ENCODE data around the gene CLDN6.

Gene CLDN6

GRCh38 chr16:3027489-3027795 lies 9.5 kb upstream of the CLDN6 start:
- no peak for DNase-seq

- no peak for DNase-seq
Observed at GRCh38 chr16:3026609-3027488, 8.9 kb upstream of the CLDN6 start.

- no peak for DNase-seq
Observed at GRCh38 chr16:3026003-3026378, 8.0 kb upstream of the CLDN6 start.

GRCh38 chr16:3025032-3026002 lies 7.3 kb upstream of the CLDN6 start:
- DNase-seq, result no peak

GRCh38 chr16:3023669-3024478 lies 5.9 kb upstream of the CLDN6 start, which contains the start of the genes HCFC1R1 and THOC6:
Gene HCFC1R1 (minus strand): TSS chr16:3023942. CDS start chr16:3023941, 1 bp downstream.
Gene THOC6 (plus strand): TSS chr16:3024035. CDS start chr16:3024327, 292 bp downstream.
- peak; percentile 96 for DNase-seq

- no peak for DNase-seq
Observed at GRCh38 chr16:3023415-3023668, 5.4 kb upstream of the CLDN6 start.

GRCh38 chr16:3022684-3023414 lies 4.9 kb upstream of the CLDN6 start:
- peak; percentile 10 for DNase-seq

- DNase-seq, result peak; percentile 71
Observed at GRCh38 chr16:3022208-3022683, 4.3 kb upstream of the CLDN6 start.

- peak; percentile 51 for DNase-seq
Observed at GRCh38 chr16:3021449-3022207, 3.6 kb upstream of the CLDN6 start.

GRCh38 chr16:3020604-3021448 lies 2.8 kb upstream of the CLDN6 start:
- no peak for DNase-seq

GRCh38 chr16:3020247-3020603 lies 2.2 kb upstream of the CLDN6 start, which contains the start of gene TNFRSF12A:
Gene TNFRSF12A (plus strand): TSS chr16:3020368. CDS start chr16:3020398, 30 bp downstream.
- DNase-seq, result no peak

- peak; percentile 49 for DNase-seq
Observed at GRCh38 chr16:3019594-3020246, 1.7 kb upstream of the CLDN6 start.

GRCh38 chr16:3017344-3017743 lies 639 bp downstream of the CLDN6 start:
- DNase-seq, result no peak

GRCh38 chr16:3015865-3016521 lies 2.0 kb downstream of the CLDN6 start:
- DNase-seq, result no peak

GRCh38 chr16:3014971-3015370 lies 3.0 kb downstream of the CLDN6 start:
- no peak for DNase-seq

- no peak for DNase-seq
Observed at GRCh38 chr16:3013998-3014690, 3.8 kb downstream of the CLDN6 start.

GRCh38 chr16:3013491-3013951 lies 4.5 kb downstream of the CLDN6 start:
- no peak for DNase-seq

- DNase-seq, result no peak
Observed at GRCh38 chr16:3012828-3013420, 5.1 kb downstream of the CLDN6 start, which contains the start of gene CLDN9. Gene CLDN9 (plus strand): TSS chr16:3012923. CDS start chr16:3013363, 440 bp downstream.

All from MV-4-11 (cell line).